GM19025 (cell line): ENCODE measurements around the gene LGALS7.

Source experiments
- ATAC-seq: cut with Tn5 transposase; IDR thresholded peaks from one replicate; pipeline ENCODE4 v1.9.1; 2021; ENCODE audit warnings: mild to moderate bottlenecking, low read depth, moderate library complexity; ENCODE audit not compliant: unreplicated experiment

The LGALS7 gene

DNA sequence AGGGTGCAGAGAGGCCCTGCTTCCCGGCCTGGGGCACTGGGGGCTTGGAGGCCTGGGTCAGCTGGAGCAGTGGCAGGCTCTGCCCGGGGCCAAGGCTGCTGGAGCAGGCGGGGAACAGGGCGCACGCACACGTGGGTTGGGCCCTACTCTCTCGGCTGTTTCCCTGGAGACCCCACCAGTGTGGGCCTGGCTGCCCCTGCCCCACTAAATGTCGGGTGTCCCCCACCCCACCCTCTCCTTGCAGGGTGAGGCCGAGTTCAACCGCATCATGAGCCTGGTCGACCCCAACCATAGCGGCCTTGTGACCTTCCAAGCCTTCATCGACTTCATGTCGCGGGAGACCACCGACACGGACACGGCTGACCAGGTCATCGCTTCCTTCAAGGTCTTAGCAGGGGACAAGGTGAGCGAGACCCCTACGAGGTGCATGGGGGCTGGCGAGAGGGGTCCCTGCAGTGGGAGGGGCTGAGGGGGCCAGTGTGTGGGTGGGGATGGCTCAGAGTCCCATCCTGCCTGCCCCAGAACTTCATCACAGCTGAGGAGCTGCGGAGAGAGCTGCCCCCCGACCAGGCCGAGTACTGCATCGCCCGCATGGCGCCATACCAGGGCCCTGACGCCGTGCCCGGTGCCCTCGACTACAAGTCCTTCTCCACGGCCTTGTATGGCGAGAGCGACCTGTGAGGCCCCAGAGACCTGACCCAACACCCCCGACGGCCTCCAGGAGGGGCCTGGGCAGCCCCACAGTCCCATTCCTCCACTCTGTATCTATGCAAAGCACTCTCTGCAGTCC is 44.4 kb downstream of the LGALS7 start:
- no peak for ATAC-seq

DNA sequence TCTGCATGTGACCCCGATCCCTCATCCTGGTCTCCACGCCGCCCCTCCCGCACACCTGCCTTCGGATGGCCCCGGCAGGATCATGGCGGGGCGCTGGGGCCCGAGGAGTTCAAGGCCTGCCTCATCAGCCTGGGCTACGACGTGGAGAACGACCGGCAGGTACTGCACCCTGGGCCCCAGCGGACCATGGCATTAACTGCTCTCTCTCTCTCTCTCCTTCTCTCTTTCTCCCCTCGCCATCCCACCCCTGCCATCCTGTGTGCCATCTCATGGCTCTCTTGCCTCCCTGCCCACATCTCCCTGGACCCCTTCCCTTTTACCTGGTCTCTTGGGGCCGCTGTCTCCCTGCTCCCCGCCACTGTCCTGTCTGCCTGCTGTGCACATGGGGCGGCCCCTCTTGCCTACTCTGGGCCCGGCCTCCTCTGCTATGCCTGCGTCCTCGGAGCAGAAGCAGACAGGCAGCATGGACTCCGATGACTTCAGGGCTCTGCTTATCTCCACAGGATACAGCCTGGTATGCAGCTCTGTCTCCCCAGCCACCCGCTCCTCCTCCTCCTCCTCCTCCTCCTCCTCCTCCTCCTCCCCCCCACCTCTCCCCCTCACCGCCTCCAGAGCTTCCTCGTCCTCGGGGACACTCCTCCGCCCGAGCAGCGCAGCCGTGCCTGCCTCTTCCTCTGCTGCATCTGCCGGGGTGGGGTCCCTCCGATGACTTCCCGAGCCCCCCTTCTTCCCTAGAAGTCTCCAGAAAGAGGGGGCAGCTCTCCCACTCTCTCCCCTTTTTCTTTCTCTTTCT is 45.3 kb downstream of the LGALS7 start:
- ATAC-seq = no peak

GRCh38 chr19:38727306-38727867 is 45.9 kb downstream of the LGALS7 start:
- ATAC-seq = no peak

- no peak for ATAC-seq
Observed at GRCh38 chr19:38726761-38727301, 46.5 kb downstream of the LGALS7 start.

- ATAC-seq = no peak
Observed at GRCh38 chr19:38726284-38726673, 47.0 kb downstream of the LGALS7 start.

DNA sequence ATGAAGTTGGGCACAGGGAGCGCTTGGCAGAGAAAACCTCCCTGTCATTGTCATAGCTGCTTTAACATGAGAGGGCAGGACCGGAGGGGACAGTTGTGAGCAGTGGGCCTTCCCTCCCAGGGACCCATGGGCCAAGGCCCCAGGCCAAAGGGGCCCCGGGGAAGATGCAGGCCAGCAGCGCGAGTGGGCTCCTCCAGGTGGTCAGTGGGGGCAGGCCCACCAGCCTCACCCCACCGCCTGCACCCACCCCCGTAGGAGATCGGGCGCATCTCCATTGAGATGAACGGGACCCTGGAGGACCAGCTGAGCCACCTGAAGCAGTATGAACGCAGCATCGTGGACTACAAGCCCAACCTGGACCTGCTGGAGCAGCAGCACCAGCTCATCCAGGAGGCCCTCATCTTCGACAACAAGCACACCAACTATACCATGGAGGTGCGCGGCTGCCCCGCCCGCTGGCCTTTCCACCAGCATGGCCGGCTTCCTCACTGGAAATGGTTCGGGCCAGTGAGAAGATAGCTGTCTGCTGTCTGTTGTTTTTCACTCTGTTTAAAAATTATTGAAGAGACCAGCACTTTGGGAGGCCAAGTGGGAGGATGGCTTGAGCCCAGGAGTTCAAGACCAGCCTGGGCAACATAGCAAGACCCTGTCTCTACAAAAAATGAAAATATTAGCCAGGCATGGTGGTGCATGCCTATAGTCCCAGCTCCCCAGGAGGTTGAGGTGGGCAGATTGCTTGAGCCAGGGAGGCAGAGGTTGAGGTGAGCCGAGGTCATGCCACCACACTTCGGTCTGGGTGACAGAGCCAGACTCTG is 47.6 kb downstream of the LGALS7 start:
- ATAC-seq = no peak

- ATAC-seq = no peak
Observed at GRCh38 chr19:38723990-38724854, 49.1 kb downstream of the LGALS7 start.

GRCh38 chr19:38723606-38723965 is 49.7 kb downstream of the LGALS7 start:
- ATAC-seq = no peak

DNA sequence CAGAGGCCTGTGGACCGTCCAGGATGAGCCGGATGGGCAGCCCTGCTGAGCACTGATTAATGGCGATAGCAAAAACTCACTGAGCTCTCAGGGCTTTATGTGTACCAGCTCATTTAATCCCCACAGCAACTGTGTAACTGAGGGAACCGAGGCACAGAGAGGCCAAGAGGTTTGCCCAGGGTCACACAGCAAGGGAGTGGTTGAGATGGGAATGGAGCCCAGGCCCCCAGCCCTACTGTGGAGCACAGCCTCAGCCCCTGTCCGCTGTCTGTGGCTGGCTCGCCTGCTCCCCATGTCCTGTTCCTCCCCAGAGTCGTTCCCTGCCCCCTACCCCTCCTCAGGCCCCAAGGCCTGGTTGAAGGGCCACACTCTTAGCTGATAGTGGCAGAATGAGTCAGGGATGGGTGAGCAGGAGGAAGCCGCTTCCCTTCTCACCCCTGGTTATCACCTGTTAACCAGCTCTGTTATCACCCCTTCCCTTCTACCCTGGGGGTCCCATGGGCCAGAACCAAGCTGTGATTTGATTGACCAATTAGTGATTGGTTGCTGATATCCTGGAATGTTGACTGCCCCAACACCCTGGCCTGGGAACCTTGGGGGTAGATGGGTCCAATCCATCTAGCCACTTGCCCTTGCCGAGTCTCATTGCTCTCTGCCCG is 50.2 kb downstream of the LGALS7 start:
- ATAC-seq = no peak

DNA sequence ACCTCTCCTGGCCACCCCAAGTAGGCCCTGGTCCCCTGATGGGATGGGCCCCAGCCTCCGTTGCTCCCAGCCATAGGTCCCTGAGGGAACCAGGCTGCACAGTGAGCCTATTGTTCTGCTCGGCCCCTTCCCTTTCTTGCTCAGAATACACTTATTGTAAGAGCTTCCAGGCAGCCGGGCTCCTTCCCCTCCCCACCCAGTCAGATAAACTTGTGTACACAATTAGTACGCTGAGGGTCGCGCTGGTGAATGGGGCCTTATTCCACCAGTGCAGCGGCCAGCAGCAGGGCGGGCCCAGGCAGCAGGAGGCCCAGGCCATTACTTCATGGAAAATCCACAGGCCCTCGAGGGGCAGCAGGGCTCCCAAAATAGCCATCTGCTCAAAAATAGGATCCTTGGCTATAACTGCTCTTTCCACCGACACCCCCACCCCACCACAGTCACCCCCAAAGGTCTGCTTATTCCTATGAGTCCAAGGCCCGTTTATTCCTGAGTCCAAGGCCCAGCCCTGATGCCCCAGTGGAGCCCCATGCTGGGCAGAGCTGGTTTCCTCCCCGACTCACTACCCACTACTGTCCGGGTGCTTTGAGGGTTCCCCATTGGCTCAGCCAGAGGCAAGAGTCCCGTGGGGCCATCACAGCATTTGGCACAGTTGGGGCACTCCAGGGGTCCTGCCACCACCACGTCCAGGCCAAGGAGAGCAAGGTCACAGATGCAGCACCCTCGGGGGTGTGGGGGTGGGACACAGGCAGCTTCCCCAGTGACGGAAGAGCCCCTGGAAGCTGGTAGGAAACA is 51.1 kb downstream of the LGALS7 start:
- ATAC-seq = no peak

GRCh38 chr19:38721496-38721895 is 51.8 kb downstream of the LGALS7 start:
- ATAC-seq = no peak
